Vagina (tissue), 2 donors: ENCODE data around the gene MTA1. TPM values are rescaled to one million over a fixed set of nuclear protein-coding genes. Genes with fewer than 3 reads are reported as not detected.

Source experiments
- DNase-seq, 2 donors: peaks; one replicate each; pipeline ENCODE4 v3.0.0-alpha.2; 2017; ENCODE audit errors: extremely low spot score in 2 of 2
- H3K27ac ChIP-seq: fragments of 200-600 bp; sonication (generic); one replicate; pipeline ENCODE4 v1.5.1; 2019
- H3K27me3 ChIP-seq: fragments of 200-600 bp; sonication (generic); one replicate; pipeline ENCODE4 v1.5.1; 2019
- H3K36me3 ChIP-seq, 2 donors: fragments of 200-600 bp; sonication (generic); one replicate each; pipeline ENCODE4 v1.5.1; 2017 to 2019
- H3K4me1 ChIP-seq: fragments of 200-600 bp; sonication (generic); one replicate; pipeline ENCODE4 v1.5.1; 2019
- H3K4me3 ChIP-seq, 2 donors: fragments of 200-600 bp; sonication (generic); 1 replicate in 1 of 2; 2 replicates in 1 of 2; pipeline ENCODE4 v1.5.1; 2016 to 2019
- H3K9me3 ChIP-seq: fragments of 200-600 bp; sonication (generic); one replicate; pipeline ENCODE4 v1.5.1; 2019
- POLR2A ChIP-seq, 2 donors: fragments of 450-650 bp; IDR thresholded peaks; one replicate each; pipeline ENCODE4 v1.6.1; 2017; ENCODE audit warnings: antibody characterized with exemption in 2 of 2, mild to moderate bottlenecking in 2 of 2, moderate library complexity in 2 of 2
- POLR2AphosphoS5 ChIP-seq, 2 donors: sonication (generic); formaldehyde crosslinking; IDR thresholded peaks; one replicate each; pipeline ENCODE4 v1.9.0; 2017; ENCODE audit warnings: antibody characterized with exemption in 2 of 2, mild to moderate bottlenecking in 2 of 2, low read depth in 1 of 2; ENCODE audit not compliant: insufficient read depth in 1 of 2
- intact Hi-C: fragments of 100-400 bp; cut with DNase I; formaldehyde crosslinking; loops from one replicate; pipeline ENCODE4 v1.15.1; 2023
- total RNA-seq: library from RNA; depleted of rRNA; stranded (reverse); fragments of >200 nt; gene quantifications from one replicate; pipeline ENCODE4 v1.2.3, GENCODE V29; 2016
- TF ChIP-seq, protein P1 (sequence below), 3 experiments: fragments of 450-650 bp in 2 of 3; fragments of 200-600 bp in 1 of 3; sonication (generic) in 1 of 3; IDR thresholded peaks; one replicate each; pipeline ENCODE4 v1.5.1; 2017 to 2019; ENCODE audit warnings: antibody characterized with exemption in 3 of 3, mild to moderate bottlenecking in 2 of 3, moderate library complexity in 2 of 3

The MTA1 gene
- total RNA-seq, 1 donor from 2014 or later: 82.7 TPM

DNA sequence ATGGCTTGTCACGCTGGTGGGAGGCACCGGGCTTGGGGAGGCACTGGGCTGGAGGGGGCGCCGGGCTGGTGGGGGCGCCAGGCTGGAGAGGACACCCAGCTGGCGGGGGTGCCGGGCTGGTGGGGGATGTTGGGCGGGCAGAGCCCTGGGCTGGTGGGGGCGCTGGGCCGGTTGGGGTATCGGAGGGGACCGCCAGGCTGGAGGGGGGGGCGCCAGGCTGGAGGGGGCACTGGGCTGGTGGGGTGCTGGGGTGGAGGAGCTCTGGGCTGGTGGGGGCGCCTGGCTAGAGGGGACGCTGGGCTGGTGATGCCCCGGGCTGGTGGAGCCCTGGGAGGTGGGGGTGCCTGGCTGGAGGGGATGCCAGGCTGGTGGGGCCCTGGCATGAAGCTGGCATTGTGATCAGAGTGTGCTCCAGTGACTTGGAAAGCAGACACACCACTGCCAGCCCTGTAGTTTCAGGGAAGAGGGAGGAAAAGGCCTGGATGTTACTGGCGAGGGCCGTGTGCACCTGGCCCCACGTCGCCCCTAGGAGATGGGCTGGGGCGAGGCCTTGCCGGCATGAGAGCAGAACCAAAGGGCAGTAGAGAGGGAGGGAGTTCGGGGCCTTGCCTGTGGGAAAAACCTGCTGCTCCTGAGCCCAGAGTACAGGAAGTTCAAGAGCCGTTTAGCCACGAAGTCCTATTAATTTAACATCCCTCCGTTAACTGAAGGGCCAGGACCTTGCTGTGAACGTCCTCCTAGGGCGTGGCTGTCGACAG lies 84.5 kb downstream of the MTA1 start:
- TF ChIP-seq POLR2AphosphoS5 (IDR thresholded peaks at IDR 0.05; ENCODE audit: insufficient read depth in 1 of 2, low read depth in 1 of 2) (no peak), POLR2A (IDR thresholded peaks at IDR 0.05) (no peak)
- TF ChIP-seq, protein P1, sequence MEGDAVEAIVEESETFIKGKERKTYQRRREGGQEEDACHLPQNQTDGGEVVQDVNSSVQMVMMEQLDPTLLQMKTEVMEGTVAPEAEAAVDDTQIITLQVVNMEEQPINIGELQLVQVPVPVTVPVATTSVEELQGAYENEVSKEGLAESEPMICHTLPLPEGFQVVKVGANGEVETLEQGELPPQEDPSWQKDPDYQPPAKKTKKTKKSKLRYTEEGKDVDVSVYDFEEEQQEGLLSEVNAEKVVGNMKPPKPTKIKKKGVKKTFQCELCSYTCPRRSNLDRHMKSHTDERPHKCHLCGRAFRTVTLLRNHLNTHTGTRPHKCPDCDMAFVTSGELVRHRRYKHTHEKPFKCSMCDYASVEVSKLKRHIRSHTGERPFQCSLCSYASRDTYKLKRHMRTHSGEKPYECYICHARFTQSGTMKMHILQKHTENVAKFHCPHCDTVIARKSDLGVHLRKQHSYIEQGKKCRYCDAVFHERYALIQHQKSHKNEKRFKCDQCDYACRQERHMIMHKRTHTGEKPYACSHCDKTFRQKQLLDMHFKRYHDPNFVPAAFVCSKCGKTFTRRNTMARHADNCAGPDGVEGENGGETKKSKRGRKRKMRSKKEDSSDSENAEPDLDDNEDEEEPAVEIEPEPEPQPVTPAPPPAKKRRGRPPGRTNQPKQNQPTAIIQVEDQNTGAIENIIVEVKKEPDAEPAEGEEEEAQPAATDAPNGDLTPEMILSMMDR (IDR thresholded peaks at IDR 0.05): no peak
- Histone ChIP-seq H3K9me3 (no peaks in the 10 kb centered on the region), H3K4me1 (no peaks in the 10 kb centered on the region), H3K4me3 (no peak overlapping the region), H3K36me3 (no peaks in the 10 kb centered on the region), H3K27ac (no peak overlapping the region), H3K27me3 (no peaks in the 10 kb centered on the region)
- intact Hi-C loops: no loop called here
- DNase-seq: no peak

DNA sequence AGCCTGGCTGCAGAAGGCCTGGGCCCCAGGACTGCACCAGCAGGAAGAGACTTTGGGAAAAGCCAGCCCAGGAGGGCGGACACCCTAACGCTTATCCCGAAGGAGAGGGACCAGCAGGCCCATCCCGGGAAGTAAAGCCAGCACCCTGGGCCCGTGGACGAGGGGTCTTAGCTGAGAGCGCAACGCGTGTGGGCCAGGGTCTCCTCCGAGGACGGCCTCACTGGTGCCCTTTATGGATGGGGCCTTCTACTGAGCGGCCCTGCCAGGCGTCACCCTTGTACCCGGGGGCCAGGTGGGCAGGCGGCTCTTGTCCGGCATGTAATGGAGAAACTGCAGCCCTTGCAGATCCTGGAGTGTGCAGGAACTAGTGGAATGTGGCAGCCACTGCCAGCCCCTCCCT lies 85.5 kb downstream of the MTA1 start:
- intact Hi-C loops: no loop called here
- TF ChIP-seq, protein P1 (IDR thresholded peaks at IDR 0.05): no peak
- TF ChIP-seq POLR2A (IDR thresholded peaks at IDR 0.05) (no peak), POLR2AphosphoS5 (IDR thresholded peaks at IDR 0.05; ENCODE audit: insufficient read depth in 1 of 2, low read depth in 1 of 2) (no peak)
- DNase-seq: no peak
- H3K4me3 ChIP-seq: no peak overlapping the region
- no peaks in the 10 kb centered on the region for H3K9me3 ChIP-seq
- no peaks in the 10 kb centered on the region for H3K36me3 ChIP-seq
- no peaks in the 10 kb centered on the region for H3K4me1 ChIP-seq
- H3K27ac ChIP-seq: no peak overlapping the region
- H3K27me3 ChIP-seq: no peaks in the 10 kb centered on the region

DNA sequence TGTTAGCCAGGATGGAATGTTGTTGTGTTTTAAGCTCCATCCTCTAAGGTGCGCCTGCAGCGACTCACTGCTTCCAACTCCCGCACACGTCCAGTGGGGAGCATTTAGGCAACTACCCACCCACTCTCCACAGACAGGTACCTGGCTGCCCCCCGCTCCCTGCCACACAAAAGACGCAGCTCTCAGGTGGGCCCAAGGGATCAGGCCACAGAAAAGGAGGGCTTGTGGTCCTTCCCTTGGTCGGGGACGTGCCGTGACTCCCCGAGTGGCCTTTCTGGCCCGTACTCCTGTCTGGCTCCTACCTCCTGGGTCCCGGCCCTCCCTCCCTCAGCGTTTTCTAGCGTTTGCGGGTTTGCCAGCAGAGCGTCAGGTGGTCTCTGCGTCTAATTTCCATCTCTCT lies 87.6 kb downstream of the MTA1 start:
- H3K27ac ChIP-seq: no peak overlapping the region
- DNase-seq: no peak
- no peak for TF ChIP-seq POLR2A (IDR thresholded peaks at IDR 0.05)
- TF ChIP-seq, protein P1 (IDR thresholded peaks at IDR 0.05): no peak
- intact Hi-C loops: no loop called here
- no peaks in the 10 kb centered on the region for H3K4me1 ChIP-seq
- H3K27me3 ChIP-seq: no peaks in the 10 kb centered on the region
- no peaks in the 10 kb centered on the region for H3K36me3 ChIP-seq
- H3K9me3 ChIP-seq: no peaks in the 10 kb centered on the region
- H3K4me3 ChIP-seq: no peak overlapping the region

DNA sequence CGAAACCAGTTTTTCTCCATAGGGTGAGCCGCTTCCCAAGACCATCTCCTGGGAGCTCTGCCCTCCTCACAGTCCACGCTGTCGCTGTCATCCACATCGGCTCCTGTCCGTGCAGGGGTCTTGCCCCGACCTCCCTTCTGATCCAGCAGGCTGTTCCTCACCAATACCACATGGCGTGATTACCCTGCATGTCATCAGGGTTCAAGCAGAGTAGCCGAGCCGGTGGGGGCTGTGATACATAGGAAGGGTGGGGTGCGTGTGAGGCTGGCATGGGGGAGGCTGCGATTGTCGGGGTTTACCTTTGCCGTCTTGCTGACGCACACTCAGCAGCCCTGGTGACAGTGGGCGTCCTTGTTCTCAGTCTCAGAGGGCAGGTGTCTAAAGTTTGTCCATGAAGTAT lies 88.4 kb downstream of the MTA1 start:
- TF ChIP-seq POLR2A (IDR thresholded peaks at IDR 0.05) (no peak), POLR2AphosphoS5 (IDR thresholded peaks at IDR 0.05; ENCODE audit: insufficient read depth in 1 of 2, low read depth in 1 of 2) (no peak)
- TF ChIP-seq, protein P1 (IDR thresholded peaks at IDR 0.05): no peak
- Histone ChIP-seq H3K27ac (no peak overlapping the region), H3K4me3 (no peak overlapping the region), H3K36me3 (no peaks in the 10 kb centered on the region), H3K27me3 (no peaks in the 10 kb centered on the region), H3K4me1 (no peaks in the 10 kb centered on the region), H3K9me3 (no peaks in the 10 kb centered on the region)
- DNase-seq: no peak
- intact Hi-C loops: no loop called here

DNA sequence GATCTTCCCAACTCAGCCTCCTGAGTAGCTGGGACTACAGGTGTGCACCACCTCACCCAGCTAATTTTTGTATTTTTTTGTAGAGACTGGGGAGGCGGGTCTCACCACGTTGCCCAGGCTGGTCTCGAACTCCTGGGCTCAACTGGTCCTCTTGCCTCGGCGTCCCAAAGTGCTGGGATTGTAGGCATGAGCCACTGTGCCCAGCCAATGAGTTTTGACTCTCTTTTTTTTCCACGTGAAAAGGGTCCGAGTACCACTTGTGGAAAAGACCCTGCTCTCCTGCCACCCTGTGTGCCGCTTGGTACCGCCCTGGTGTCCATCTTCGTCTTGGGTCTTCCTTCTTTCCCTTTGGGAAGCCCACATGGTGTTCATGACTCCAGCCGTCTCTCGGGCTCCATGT lies 89.0 kb downstream of the MTA1 start:
- DNase-seq: no peak

More for the DNA sequence above, 89.0 kb downstream of the MTA1 start:
- Histone ChIP-seq H3K27me3 (no peaks in the 10 kb centered on the region), H3K27ac (no peak overlapping the region), H3K9me3 (no peaks in the 10 kb centered on the region), H3K36me3 (no peaks in the 10 kb centered on the region), H3K4me1 (no peaks in the 10 kb centered on the region), H3K4me3 (no peak overlapping the region)
- TF ChIP-seq POLR2A (IDR thresholded peaks at IDR 0.05) (no peak), POLR2AphosphoS5 (IDR thresholded peaks at IDR 0.05; ENCODE audit: insufficient read depth in 1 of 2, low read depth in 1 of 2) (no peak)
- TF ChIP-seq, protein P1 (IDR thresholded peaks at IDR 0.05): no peak
- intact Hi-C loops: no loop called here
